SK-N-SH treated with all-trans-retinoic acid at 6 μM for 48 hours (cell line): ENCODE results near the gene SGK1.

Experiments used
- ATAC-seq: fragments of 200-7000 bp; cut with Tn5 transposase; 3 replicates; pipeline ENCODE4 v1.9.1; 2020; ENCODE audit warnings: mild to moderate bottlenecking, moderate library complexity
- ARNTL ChIP-seq: fragments of 450-650 bp; formaldehyde crosslinking; IDR thresholded peaks from 2 replicates; pipeline ENCODE4 v1.5.0; 2020; ENCODE audit warnings: low read depth, mild to moderate bottlenecking, moderate library complexity, borderline replicate concordance
- BACH2 ChIP-seq: fragments of 250-450 bp; sonication (Bioruptor Pico); IDR thresholded peaks from 2 replicates; pipeline ENCODE4 v1.9.0; 2021; ENCODE audit warnings: mild to moderate bottlenecking, borderline replicate concordance
- CSDC2 ChIP-seq: fragments of 250-450 bp; sonication (Bioruptor Pico); IDR thresholded peaks from 2 replicates; pipeline ENCODE4 v1.5.0; 2020; ENCODE audit warnings: mild to moderate bottlenecking, moderate library complexity
- ESRRG ChIP-seq: fragments of 250-450 bp; sonication (Bioruptor Pico); IDR thresholded peaks from 2 replicates; pipeline ENCODE4 v1.6.1; 2021; ENCODE audit warnings: mild to moderate bottlenecking
- GLIS3 ChIP-seq: fragments of 250-450 bp; sonication (Bioruptor Pico); IDR thresholded peaks from 2 replicates; pipeline ENCODE4 v1.5.0; 2020; ENCODE audit warnings: mild to moderate bottlenecking, moderate library complexity
- ISL1 ChIP-seq: fragments of 250-450 bp; sonication (Bioruptor Pico); IDR thresholded peaks from 2 replicates; pipeline ENCODE4 v2.1.2; 2022; ENCODE audit warnings: mild to moderate bottlenecking, moderate library complexity
- OSR1 ChIP-seq: fragments of 250-450 bp; sonication (Bioruptor Pico); IDR thresholded peaks from 2 replicates; pipeline ENCODE4 v1.8.0; 2022; ENCODE audit warnings: moderate library complexity, mild to moderate bottlenecking, inconsistent platforms
- PPARA ChIP-seq: fragments of 250-450 bp; sonication (Bioruptor Pico); IDR thresholded peaks from 2 replicates; pipeline ENCODE4 v1.5.0; 2020; ENCODE audit warnings: mild to moderate bottlenecking, borderline replicate concordance
- RARB ChIP-seq: fragments of 250-450 bp; sonication (Bioruptor Pico); IDR thresholded peaks from 2 replicates; pipeline ENCODE4 v1.8.0; 2021; ENCODE audit warnings: mild to moderate bottlenecking, moderate library complexity
- SNAI2 ChIP-seq: fragments of 250-450 bp; sonication (Bioruptor Pico); IDR thresholded peaks from 2 replicates; pipeline ENCODE4 v1.5.0; 2020; ENCODE audit warnings: mild to moderate bottlenecking, moderate library complexity
- TCF4 ChIP-seq: fragments of 250-450 bp; sonication (Bioruptor Pico); IDR thresholded peaks from 2 replicates; pipeline ENCODE4 v1.8.0; 2021; ENCODE audit warnings: mild to moderate bottlenecking, moderate library complexity, borderline replicate concordance
- TOX ChIP-seq: fragments of 250-450 bp; sonication (Bioruptor Pico); IDR thresholded peaks from 2 replicates; pipeline ENCODE4 v1.8.0; 2021; ENCODE audit warnings: mild to moderate bottlenecking, moderate library complexity, borderline replicate concordance
- ZC3H10 ChIP-seq: fragments of 250-450 bp; sonication (Bioruptor Pico); IDR thresholded peaks from 2 replicates; pipeline ENCODE4 v1.5.1; 2021; ENCODE audit warnings: mild to moderate bottlenecking, moderate library complexity
- ZFP3 ChIP-seq: fragments of 250-450 bp; sonication (Bioruptor Pico); IDR thresholded peaks from 2 replicates; pipeline ENCODE4 v1.5.0; 2020; ENCODE audit warnings: mild to moderate bottlenecking, moderate library complexity
- ZFP30 ChIP-seq: fragments of 450-650 bp; formaldehyde crosslinking; IDR thresholded peaks from 2 replicates; pipeline ENCODE4 v1.5.0; 2022; ENCODE audit warnings: mild to moderate bottlenecking, moderate library complexity
- ZNF70 ChIP-seq: fragments of 450-650 bp; formaldehyde crosslinking; IDR thresholded peaks from 2 replicates; pipeline ENCODE4 v1.5.0; 2020; ENCODE audit warnings: mild to moderate bottlenecking, moderate library complexity
- ZNF8 ChIP-seq: fragments of 450-650 bp; formaldehyde crosslinking; IDR thresholded peaks from 2 replicates; pipeline ENCODE4 v1.5.0; 2020; ENCODE audit warnings: mild to moderate bottlenecking, moderate library complexity
- TF ChIP-seq, protein P1 (sequence below): fragments of 250-450 bp; sonication (Bioruptor Pico); IDR thresholded peaks from 2 replicates; pipeline ENCODE4 v1.8.0; 2020; ENCODE audit warnings: mild to moderate bottlenecking, moderate library complexity, borderline replicate concordance
- TF ChIP-seq, protein P2 (sequence below): fragments of 250-450 bp; sonication (Bioruptor Pico); IDR thresholded peaks from 2 replicates; pipeline ENCODE4 v1.5.1; 2020; ENCODE audit warnings: low read depth, mild to moderate bottlenecking, moderate library complexity
- TF ChIP-seq, protein P3 (sequence below): fragments of 250-450 bp; sonication (Bioruptor Pico); IDR thresholded peaks from 2 replicates; pipeline ENCODE4 v1.8.0; 2021; ENCODE audit warnings: low read depth, mild to moderate bottlenecking, moderate library complexity, borderline replicate concordance
- TF ChIP-seq, protein P4 (sequence below): fragments of 250-450 bp; sonication (Bioruptor Pico); IDR thresholded peaks from 2 replicates; pipeline ENCODE4 v1.5.0; 2020; ENCODE audit warnings: mild to moderate bottlenecking, moderate library complexity

Gene SGK1

DNA sequence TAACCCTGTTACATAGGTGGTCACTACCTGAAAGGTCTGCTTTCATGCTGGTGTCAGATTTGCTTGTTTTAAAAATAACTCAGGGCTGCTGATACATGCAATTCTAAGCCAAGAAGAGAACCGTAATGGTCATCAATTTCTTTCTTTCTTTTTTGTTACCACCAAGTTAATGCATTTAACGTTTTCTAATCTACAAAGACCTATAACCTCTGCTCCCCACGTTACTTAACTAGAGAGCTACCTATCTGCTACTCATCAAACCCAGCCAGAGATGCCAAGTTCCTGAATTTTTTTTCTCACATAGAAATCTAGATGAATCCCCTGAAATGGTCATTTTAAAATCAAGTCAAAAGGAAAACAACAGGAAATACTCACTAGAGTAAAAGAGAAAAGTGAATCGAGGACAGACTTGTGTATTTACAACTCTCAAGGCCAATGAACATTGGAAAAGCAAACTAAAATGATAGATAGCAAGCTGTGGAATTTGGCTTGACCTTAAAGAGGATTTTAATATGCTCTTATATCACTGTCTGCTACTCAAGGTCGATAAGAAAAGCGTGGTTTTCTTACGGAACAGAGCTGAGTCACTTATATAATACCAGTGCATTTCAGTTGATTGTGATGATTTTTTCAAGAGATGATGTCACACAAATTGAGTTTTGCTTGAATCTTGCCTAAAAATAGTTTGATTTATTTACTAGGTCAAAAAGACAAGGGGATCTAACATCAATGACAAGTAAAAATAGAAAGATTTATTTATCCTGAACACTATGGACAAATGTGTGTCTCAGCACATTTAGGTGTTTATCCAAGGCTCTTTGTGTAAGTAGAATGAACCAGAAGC is 67.9 kb downstream of the SGK1 start (continued):
- TF ChIP-seq, protein P1, sequence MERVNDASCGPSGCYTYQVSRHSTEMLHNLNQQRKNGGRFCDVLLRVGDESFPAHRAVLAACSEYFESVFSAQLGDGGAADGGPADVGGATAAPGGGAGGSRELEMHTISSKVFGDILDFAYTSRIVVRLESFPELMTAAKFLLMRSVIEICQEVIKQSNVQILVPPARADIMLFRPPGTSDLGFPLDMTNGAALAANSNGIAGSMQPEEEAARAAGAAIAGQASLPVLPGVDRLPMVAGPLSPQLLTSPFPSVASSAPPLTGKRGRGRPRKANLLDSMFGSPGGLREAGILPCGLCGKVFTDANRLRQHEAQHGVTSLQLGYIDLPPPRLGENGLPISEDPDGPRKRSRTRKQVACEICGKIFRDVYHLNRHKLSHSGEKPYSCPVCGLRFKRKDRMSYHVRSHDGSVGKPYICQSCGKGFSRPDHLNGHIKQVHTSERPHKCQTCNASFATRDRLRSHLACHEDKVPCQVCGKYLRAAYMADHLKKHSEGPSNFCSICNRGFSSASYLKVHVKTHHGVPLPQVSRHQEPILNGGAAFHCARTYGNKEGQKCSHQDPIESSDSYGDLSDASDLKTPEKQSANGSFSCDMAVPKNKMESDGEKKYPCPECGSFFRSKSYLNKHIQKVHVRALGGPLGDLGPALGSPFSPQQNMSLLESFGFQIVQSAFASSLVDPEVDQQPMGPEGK (CRISPR knock-in tag) = peak; percentile 57; the same call in 1 of the 2 replicates
- no peak for TF ChIP-seq RARB (CRISPR knock-in tag)
- TF ChIP-seq, protein P2, sequence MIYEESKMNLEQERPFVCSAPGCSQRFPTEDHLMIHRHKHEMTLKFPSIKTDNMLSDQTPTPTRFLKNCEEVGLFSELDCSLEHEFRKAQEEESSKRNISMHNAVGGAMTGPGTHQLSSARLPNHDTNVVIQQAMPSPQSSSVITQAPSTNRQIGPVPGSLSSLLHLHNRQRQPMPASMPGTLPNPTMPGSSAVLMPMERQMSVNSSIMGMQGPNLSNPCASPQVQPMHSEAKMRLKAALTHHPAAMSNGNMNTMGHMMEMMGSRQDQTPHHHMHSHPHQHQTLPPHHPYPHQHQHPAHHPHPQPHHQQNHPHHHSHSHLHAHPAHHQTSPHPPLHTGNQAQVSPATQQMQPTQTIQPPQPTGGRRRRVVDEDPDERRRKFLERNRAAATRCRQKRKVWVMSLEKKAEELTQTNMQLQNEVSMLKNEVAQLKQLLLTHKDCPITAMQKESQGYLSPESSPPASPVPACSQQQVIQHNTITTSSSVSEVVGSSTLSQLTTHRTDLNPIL (CRISPR knock-in tag) = 0 out of 2 replicates have a peak, but pooled peaks have one; percentile 18
- no peak for TF ChIP-seq BACH2
- no peak for TF ChIP-seq ARNTL (CRISPR knock-in tag)
- TF ChIP-seq OSR1 (CRISPR knock-in tag) = no peak
- TF ChIP-seq ZFP30 = no peak
- TF ChIP-seq TOX (CRISPR knock-in tag) = peak; percentile 94; the same call in 1 of the 2 replicates
- no peak for TF ChIP-seq TCF4
- no peak for TF ChIP-seq CSDC2
- TF ChIP-seq ZFP3 = no peak
- no peak for TF ChIP-seq SNAI2 (CRISPR knock-in tag)
- TF ChIP-seq, all 23 proteins: peak for 6

DNA sequence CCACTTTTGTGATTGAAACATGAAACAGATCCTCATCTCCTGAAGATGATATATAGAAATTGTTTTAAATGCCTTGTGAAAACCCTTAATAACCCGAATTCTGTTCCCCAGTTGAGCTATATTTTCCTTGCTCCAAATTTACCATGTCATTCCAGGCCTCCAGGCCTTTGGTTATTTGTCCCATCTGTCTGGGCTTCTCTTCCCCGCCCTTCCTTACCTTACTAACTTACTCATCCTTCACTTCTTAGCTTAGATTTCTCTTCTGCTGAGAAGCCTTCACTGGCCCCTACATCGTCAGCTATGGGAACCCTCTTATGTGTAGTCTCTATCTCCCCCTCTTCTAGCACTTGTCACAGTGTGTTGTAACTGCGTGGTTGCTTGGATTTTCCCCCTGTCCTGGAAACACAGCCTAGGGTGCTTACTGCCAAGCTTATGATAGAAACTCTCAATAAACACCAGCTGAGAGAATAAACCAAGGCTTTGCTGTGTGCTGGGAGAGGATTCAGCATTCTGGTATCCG is 68.6 kb downstream of the SGK1 start:
- TF ChIP-seq ISL1 (CRISPR knock-in tag) (peak; percentile 45), BACH2 (no peak)
- ATAC-seq = peak; percentile 4; the same call in 2 of the 3 replicates

DNA sequence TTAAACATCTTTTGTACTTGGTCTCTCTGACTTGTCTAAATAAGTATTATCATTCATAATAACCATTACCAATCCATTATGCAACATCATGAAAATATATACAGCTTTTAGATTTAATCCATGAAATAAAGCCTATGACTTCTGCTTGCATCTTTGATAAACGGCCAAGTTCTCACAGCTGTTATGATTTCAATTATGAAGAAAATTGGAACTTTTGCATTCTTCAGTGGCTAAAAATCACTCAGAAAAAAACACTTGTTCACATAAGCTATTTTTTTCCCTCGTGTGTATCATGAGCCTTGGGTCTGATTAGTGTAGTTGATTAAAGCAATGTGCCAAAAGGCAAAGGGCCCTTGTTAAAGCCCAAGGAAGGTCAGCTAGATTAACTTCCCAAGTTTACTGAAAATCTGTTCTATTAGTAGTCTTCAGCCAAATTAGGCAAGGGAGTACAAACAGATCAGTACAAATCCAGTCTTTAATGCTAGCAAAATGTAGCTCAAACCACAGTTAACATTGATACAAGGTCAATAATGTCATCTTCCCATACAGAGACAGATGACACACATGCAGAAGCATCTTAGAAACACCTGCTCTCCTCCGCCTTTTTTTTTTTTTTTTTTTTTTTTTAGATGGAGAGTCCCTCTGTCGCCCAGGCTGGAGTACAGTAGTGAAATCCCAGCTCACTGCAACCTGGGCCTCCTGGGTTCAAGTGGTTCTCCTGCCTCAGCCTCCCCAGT is 69.9 kb downstream of the SGK1 start:
- no peak for TF ChIP-seq TCF4
- TF ChIP-seq ESRRG = no peak
- no peak for TF ChIP-seq ZNF8
- TF ChIP-seq TOX (CRISPR knock-in tag) = no peak
- no peak for TF ChIP-seq ZNF70
- TF ChIP-seq GLIS3 (CRISPR knock-in tag) = no peak
- no peak for TF ChIP-seq ZFP30
- TF ChIP-seq, protein P3, sequence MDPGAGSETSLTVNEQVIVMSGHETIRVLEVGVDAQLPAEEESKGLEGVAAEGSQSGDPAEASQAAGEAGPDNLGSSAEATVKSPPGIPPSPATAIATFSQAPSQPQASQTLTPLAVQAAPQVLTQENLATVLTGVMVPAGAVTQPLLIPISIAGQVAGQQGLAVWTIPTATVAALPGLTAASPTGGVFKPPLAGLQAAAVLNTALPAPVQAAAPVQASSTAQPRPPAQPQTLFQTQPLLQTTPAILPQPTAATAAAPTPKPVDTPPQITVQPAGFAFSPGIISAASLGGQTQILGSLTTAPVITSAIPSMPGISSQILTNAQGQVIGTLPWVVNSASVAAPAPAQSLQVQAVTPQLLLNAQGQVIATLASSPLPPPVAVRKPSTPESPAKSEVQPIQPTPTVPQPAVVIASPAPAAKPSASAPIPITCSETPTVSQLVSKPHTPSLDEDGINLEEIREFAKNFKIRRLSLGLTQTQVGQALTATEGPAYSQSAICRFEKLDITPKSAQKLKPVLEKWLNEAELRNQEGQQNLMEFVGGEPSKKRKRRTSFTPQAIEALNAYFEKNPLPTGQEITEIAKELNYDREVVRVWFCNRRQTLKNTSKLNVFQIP (CRISPR knock-in tag) = no peak
- TF ChIP-seq, protein P1 (CRISPR knock-in tag) = no peak
- TF ChIP-seq SNAI2 (CRISPR knock-in tag) = no peak
- TF ChIP-seq, protein P4, sequence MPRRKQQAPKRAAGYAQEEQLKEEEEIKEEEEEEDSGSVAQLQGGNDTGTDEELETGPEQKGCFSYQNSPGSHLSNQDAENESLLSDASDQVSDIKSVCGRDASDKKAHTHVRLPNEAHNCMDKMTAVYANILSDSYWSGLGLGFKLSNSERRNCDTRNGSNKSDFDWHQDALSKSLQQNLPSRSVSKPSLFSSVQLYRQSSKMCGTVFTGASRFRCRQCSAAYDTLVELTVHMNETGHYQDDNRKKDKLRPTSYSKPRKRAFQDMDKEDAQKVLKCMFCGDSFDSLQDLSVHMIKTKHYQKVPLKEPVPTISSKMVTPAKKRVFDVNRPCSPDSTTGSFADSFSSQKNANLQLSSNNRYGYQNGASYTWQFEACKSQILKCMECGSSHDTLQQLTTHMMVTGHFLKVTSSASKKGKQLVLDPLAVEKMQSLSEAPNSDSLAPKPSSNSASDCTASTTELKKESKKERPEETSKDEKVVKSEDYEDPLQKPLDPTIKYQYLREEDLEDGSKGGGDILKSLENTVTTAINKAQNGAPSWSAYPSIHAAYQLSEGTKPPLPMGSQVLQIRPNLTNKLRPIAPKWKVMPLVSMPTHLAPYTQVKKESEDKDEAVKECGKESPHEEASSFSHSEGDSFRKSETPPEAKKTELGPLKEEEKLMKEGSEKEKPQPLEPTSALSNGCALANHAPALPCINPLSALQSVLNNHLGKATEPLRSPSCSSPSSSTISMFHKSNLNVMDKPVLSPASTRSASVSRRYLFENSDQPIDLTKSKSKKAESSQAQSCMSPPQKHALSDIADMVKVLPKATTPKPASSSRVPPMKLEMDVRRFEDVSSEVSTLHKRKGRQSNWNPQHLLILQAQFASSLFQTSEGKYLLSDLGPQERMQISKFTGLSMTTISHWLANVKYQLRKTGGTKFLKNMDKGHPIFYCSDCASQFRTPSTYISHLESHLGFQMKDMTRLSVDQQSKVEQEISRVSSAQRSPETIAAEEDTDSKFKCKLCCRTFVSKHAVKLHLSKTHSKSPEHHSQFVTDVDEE (CRISPR knock-in tag) = no peak
- TF ChIP-seq PPARA = no peak
- no peak for TF ChIP-seq ISL1 (CRISPR knock-in tag)
- no peak for TF ChIP-seq ZC3H10
- TF ChIP-seq RARB (CRISPR knock-in tag) = no peak
- ATAC-seq = no peak
